ENCODE results near the gene RAB3IL1.

RAB3IL1 gene

DNA sequence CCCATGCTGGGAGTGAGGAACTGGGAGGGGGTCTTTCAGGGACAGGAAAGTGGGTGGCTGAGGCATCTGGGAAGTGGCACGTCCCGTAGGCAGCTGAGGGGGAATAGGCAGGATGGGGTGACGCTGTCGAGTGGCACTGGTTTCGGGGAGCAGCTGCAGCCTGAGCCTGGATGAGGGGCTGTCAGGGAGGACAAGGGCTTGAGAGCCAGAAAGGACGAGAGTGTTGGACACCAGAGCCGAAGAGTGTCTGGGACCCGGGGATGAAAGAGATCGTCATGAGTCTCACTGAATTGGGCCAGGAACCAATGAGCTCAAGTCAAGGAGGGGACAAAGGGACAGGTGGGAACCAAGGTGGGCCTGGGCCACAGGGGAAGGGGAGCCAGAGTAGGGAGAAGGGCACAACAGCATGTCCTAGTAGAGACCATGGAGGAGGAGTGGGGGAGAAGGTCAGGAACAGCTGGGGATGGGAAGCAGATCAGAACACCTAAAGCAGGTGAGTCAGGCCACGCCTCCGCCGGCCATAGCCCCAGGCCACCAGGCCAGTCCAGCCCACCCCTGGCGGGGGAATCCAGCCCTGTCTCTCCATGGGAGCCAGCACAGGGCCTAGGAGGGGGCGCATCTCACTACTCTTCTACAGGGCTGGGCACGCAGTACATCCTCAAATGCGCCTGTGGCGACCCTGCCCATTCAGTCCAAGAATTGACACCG, 4.2 kb downstream of the RAB3IL1 start:
- H4K91ac ChIP-seq (ENCODE audit: low read depth, low read length, poor library complexity) = no peak overlapping the region
- H3K14ac ChIP-seq (ENCODE audit: low read length) = peak overlapping the region; percentile 25
- H3K4me3 ChIP-seq (ENCODE audit: low read length in 2 of 2) = no peak overlapping the region
- peak overlapping the region; percentile 38 for H2BK120ac ChIP-seq (ENCODE audit: low read depth, low read length)
- H3K9me3 ChIP-seq (replicated peaks in 1 of 2; ENCODE audit: control insufficient read depth in 2 of 2, insufficient read depth in 1 of 2, low read depth in 1 of 2, low read length in 2 of 2) = no peaks in the 10 kb centered on the region
- H3K18ac ChIP-seq (ENCODE audit: low read length) = peak overlapping the region; percentile 3
- no peak overlapping the region for H3K4ac ChIP-seq (ENCODE audit: low read length)
- WGBS, 2 donors (ENCODE audit: extremely low coverage in 2 of 2, insufficient read length in 2 of 2, insufficient replicate concordance in 1 of 2) = no CpG with 5 or more reads among the region's 18 CpGs
- peak overlapping the region; percentile 24 for H2BK12ac ChIP-seq (ENCODE audit: low read length)
- H4K8ac ChIP-seq (ENCODE audit: low read depth, low read length) = no peak overlapping the region
- H3K79me1 ChIP-seq (ENCODE audit: low read depth, low read length) = peaks cover 1% of the 10 kb centered on the region
- H3K4me1 ChIP-seq (ENCODE audit: control insufficient read depth in 2 of 2, insufficient read depth in 1 of 2, low read depth in 1 of 2, low read length in 2 of 2) = peaks cover 6 to 7% of the 10 kb centered on the region in 2 donors
- H3K9ac ChIP-seq (ENCODE audit: low read depth, low read length, poor library complexity) = peak overlapping the region; percentile 2
- no peak overlapping the region for H2BK5ac ChIP-seq (ENCODE audit: low read length)
- H3K36me3 ChIP-seq (replicated peaks in 1 of 2; ENCODE audit: control insufficient read depth in 2 of 2, insufficient read depth in 2 of 2, low read length in 2 of 2) = no peaks in the 10 kb centered on the region
- H2AFZ ChIP-seq (ENCODE audit: low read length) = no peak overlapping the region
- no peak overlapping the region for H3K27ac ChIP-seq (replicated peaks; ENCODE audit: low read length)
- no peak overlapping the region for H3K23ac ChIP-seq (ENCODE audit: low read depth, low read length, poor library complexity)
- DNase-seq (ENCODE audit: low spot score) = no peak
- peak overlapping the region; percentile 47 for H2BK15ac ChIP-seq (ENCODE audit: low read length)
- H3K4me2 ChIP-seq (ENCODE audit: insufficient read depth, low read length, poor library complexity, severe bottlenecking) = no peak overlapping the region
- H2AK5ac ChIP-seq (ENCODE audit: low read depth, low read length) = peak overlapping the region; percentile 71
- H3K27me3 ChIP-seq (ENCODE audit: control insufficient read depth in 3 of 3, insufficient read depth in 3 of 3, low read depth in 1 of 3, low read length in 3 of 3) = peaks cover 4 to 53% (median 19%) of the 10 kb centered on the region in 3 experiments

DNA sequence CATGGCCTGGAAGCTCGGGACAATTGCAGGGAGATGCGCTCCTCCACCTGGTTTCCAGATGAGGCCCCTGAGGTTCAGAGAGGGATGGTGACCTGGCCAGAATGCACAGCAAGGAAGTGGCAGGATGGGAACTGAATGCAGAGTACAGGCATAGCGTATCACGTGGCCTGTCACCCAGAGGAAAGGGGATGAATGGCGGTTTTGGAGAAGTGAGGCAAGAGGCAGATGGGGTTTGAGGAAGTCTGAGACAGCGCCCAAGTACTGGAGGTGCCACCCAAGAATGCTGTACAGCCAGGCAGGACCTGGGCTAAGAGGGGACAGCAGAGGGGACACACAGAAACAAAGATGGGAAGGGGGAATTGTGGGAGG, 4.9 kb downstream of the RAB3IL1 start:
- no peak overlapping the region for H2BK12ac ChIP-seq (ENCODE audit: low read length)
- no peak overlapping the region for H4K91ac ChIP-seq (ENCODE audit: low read depth, low read length, poor library complexity)
- no peak overlapping the region for H3K4me2 ChIP-seq (ENCODE audit: insufficient read depth, low read length, poor library complexity, severe bottlenecking)
- H3K18ac ChIP-seq (ENCODE audit: low read length) = no peak overlapping the region
- no peaks in the 10 kb centered on the region for H3K9me3 ChIP-seq (replicated peaks in 1 of 2; ENCODE audit: control insufficient read depth in 2 of 2, insufficient read depth in 1 of 2, low read depth in 1 of 2, low read length in 2 of 2)
- H3K4me3 ChIP-seq (ENCODE audit: low read length in 2 of 2) = no peak overlapping the region
- WGBS, 2 donors (ENCODE audit: extremely low coverage in 2 of 2, insufficient read length in 2 of 2, insufficient replicate concordance in 1 of 2) = no CpG with 5 or more reads among the region's 6 CpGs
- H3K79me1 ChIP-seq (ENCODE audit: low read depth, low read length) = peaks cover 1% of the 10 kb centered on the region
- peaks cover 4 to 47% (median 13%) of the 10 kb centered on the region in 3 experiments for H3K27me3 ChIP-seq (ENCODE audit: control insufficient read depth in 3 of 3, insufficient read depth in 3 of 3, low read depth in 1 of 3, low read length in 3 of 3)
- H3K4me1 ChIP-seq (ENCODE audit: control insufficient read depth in 2 of 2, insufficient read depth in 1 of 2, low read depth in 1 of 2, low read length in 2 of 2) = peaks cover 3 to 5% of the 10 kb centered on the region in 2 donors
- no peak for DNase-seq (ENCODE audit: low spot score)
- H4K8ac ChIP-seq (ENCODE audit: low read depth, low read length) = no peak overlapping the region
- no peak overlapping the region for H3K23ac ChIP-seq (ENCODE audit: low read depth, low read length, poor library complexity)
- no peak overlapping the region for H2AK5ac ChIP-seq (ENCODE audit: low read depth, low read length)
- H2BK15ac ChIP-seq (ENCODE audit: low read length) = no peak overlapping the region
- no peak overlapping the region for H2BK120ac ChIP-seq (ENCODE audit: low read depth, low read length)
- no peak overlapping the region for H2BK5ac ChIP-seq (ENCODE audit: low read length)
- no peak overlapping the region for H3K4ac ChIP-seq (ENCODE audit: low read length)
- H3K9ac ChIP-seq (ENCODE audit: low read depth, low read length, poor library complexity) = no peak overlapping the region
- H3K27ac ChIP-seq (replicated peaks; ENCODE audit: low read length) = no peak overlapping the region
- no peak overlapping the region for H2AFZ ChIP-seq (ENCODE audit: low read length)
- H3K36me3 ChIP-seq (replicated peaks in 1 of 2; ENCODE audit: control insufficient read depth in 2 of 2, insufficient read depth in 2 of 2, low read length in 2 of 2) = no peaks in the 10 kb centered on the region
- H3K14ac ChIP-seq (ENCODE audit: low read length) = no peak overlapping the region

DNA sequence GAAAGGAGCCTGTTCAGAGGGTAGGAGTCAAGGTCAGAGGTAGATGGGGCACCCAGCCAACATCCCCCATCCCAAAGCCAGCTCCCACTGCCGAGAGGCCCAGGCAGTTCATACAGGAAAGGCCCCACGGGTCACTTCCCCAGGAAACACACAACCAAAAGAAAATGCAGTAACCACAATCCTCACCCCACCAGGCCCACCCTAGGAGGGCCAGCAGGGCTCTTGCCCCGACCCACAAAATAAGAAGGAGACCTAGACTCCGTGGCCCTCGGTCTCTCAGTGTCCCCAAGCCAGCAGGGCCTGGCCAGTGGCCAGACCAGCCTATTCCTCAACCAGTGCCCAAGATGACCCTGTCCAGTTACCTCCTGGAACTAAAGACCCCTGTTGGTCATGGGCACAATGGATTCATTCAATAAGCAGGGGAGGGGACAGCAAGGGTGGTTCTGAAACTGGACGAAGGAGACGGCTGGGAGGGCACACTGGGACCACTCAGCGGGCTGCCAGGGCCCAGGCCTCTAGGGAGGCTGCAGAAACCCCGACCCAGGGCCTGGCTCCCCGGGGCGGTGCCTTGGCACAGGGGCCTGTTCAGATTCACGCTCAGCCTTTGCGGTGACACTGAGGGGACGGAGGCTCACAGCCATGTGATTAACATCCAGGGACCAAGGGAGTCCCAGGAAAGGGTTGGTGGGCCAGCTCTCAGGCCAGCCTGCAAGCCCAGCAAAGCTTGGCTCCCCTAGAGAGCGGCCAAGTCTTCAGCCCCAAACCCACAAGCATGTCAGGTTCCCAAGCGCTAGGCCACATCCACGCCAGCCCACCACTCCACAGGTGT, 5.5 kb downstream of the RAB3IL1 start:
- H3K27ac ChIP-seq (replicated peaks; ENCODE audit: low read length) = no peak overlapping the region
- peak overlapping the region; percentile 9 for H2AK5ac ChIP-seq (ENCODE audit: low read depth, low read length)
- H3K14ac ChIP-seq (ENCODE audit: low read length) = no peak overlapping the region
- no peak overlapping the region for H3K4ac ChIP-seq (ENCODE audit: low read length)
- no peak overlapping the region for H4K91ac ChIP-seq (ENCODE audit: low read depth, low read length, poor library complexity)
- H2AFZ ChIP-seq (ENCODE audit: low read length) = no peak overlapping the region
- H3K36me3 ChIP-seq (replicated peaks in 1 of 2; ENCODE audit: control insufficient read depth in 2 of 2, insufficient read depth in 2 of 2, low read length in 2 of 2) = no peaks in the 10 kb centered on the region
- DNase-seq (ENCODE audit: low spot score) = no peak
- no peak overlapping the region for H2BK12ac ChIP-seq (ENCODE audit: low read length)
- no peak overlapping the region for H3K4me3 ChIP-seq (ENCODE audit: low read length in 2 of 2)
- no peaks in the 10 kb centered on the region for H3K79me1 ChIP-seq (ENCODE audit: low read depth, low read length)
- H4K8ac ChIP-seq (ENCODE audit: low read depth, low read length) = no peak overlapping the region
- H2BK5ac ChIP-seq (ENCODE audit: low read length) = no peak overlapping the region
- no peak overlapping the region for H2BK120ac ChIP-seq (ENCODE audit: low read depth, low read length)
- H3K4me2 ChIP-seq (ENCODE audit: insufficient read depth, low read length, poor library complexity, severe bottlenecking) = no peak overlapping the region
- WGBS, 2 donors (ENCODE audit: extremely low coverage in 2 of 2, insufficient read length in 2 of 2, insufficient replicate concordance in 1 of 2) = no CpG with 5 or more reads among the region's 17 CpGs
- no peak overlapping the region for H3K9ac ChIP-seq (ENCODE audit: low read depth, low read length, poor library complexity)
- no peaks in the 10 kb centered on the region for H3K9me3 ChIP-seq (replicated peaks in 1 of 2; ENCODE audit: control insufficient read depth in 2 of 2, insufficient read depth in 1 of 2, low read depth in 1 of 2, low read length in 2 of 2)
- peaks cover 3 to 45% (median 10%) of the 10 kb centered on the region in 3 experiments for H3K27me3 ChIP-seq (ENCODE audit: control insufficient read depth in 3 of 3, insufficient read depth in 3 of 3, low read depth in 1 of 3, low read length in 3 of 3)
- no peak overlapping the region for H3K23ac ChIP-seq (ENCODE audit: low read depth, low read length, poor library complexity)
- H3K4me1 ChIP-seq (ENCODE audit: control insufficient read depth in 2 of 2, insufficient read depth in 1 of 2, low read depth in 1 of 2, low read length in 2 of 2) = peaks cover 3 to 5% of the 10 kb centered on the region in 2 donors
- no peak overlapping the region for H3K18ac ChIP-seq (ENCODE audit: low read length)
- no peak overlapping the region for H2BK15ac ChIP-seq (ENCODE audit: low read length)

DNA sequence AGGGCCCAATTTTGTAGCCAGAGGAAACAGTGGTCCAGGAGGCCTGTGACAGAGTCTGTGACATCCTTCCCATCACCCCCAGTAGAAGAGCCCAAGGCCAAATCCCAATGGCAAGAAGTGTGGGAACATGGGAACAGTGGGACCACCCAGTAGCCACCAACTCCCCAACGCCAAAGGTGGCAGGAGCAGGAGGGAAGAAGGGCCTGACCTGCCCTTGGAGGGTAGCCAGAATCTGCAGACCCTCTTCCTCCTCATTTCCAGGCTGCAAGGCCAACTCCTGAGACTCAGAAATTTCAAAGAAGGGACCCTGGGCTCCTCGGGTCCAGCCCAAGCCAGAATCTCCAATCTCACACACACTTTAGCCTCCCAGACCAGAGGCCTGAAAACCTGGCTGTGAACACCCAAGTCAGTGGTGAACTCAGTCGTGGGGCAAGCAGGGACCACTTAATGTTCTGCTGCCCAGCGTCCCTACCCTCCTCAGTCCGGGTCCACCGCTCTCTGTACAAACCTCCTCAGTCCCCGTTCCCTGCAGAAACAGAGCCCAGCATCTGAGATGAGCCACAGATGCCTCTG, 6.2 kb downstream of the RAB3IL1 start:
- peaks cover 0 to 38% (median 3%) of the 10 kb centered on the region in 3 experiments for H3K27me3 ChIP-seq (ENCODE audit: control insufficient read depth in 3 of 3, insufficient read depth in 3 of 3, low read depth in 1 of 3, low read length in 3 of 3)
- H4K8ac ChIP-seq (ENCODE audit: low read depth, low read length) = no peak overlapping the region
- H2AFZ ChIP-seq (ENCODE audit: low read length) = no peak overlapping the region
- no peak overlapping the region for H3K4ac ChIP-seq (ENCODE audit: low read length)
- H2BK12ac ChIP-seq (ENCODE audit: low read length) = no peak overlapping the region
- no peaks in the 10 kb centered on the region for H3K79me1 ChIP-seq (ENCODE audit: low read depth, low read length)
- no peak overlapping the region for H3K23ac ChIP-seq (ENCODE audit: low read depth, low read length, poor library complexity)
- no peak overlapping the region for H3K27ac ChIP-seq (replicated peaks; ENCODE audit: low read length)
- no peak overlapping the region for H2BK120ac ChIP-seq (ENCODE audit: low read depth, low read length)
- H2BK15ac ChIP-seq (ENCODE audit: low read length) = no peak overlapping the region
- DNase-seq (ENCODE audit: low spot score) = no peak
- H3K4me1 ChIP-seq (ENCODE audit: control insufficient read depth in 2 of 2, insufficient read depth in 1 of 2, low read depth in 1 of 2, low read length in 2 of 2) = peaks cover 3 to 5% of the 10 kb centered on the region in 2 donors
- no peaks in the 10 kb centered on the region for H3K9me3 ChIP-seq (replicated peaks in 1 of 2; ENCODE audit: control insufficient read depth in 2 of 2, insufficient read depth in 1 of 2, low read depth in 1 of 2, low read length in 2 of 2)
- H2AK5ac ChIP-seq (ENCODE audit: low read depth, low read length) = no peak overlapping the region
- no peaks in the 10 kb centered on the region for H3K36me3 ChIP-seq (replicated peaks in 1 of 2; ENCODE audit: control insufficient read depth in 2 of 2, insufficient read depth in 2 of 2, low read length in 2 of 2)
- H3K14ac ChIP-seq (ENCODE audit: low read length) = no peak overlapping the region
- no peak overlapping the region for H3K18ac ChIP-seq (ENCODE audit: low read length)
- no peak overlapping the region for H4K91ac ChIP-seq (ENCODE audit: low read depth, low read length, poor library complexity)
- H3K4me2 ChIP-seq (ENCODE audit: insufficient read depth, low read length, poor library complexity, severe bottlenecking) = no peak overlapping the region
- H3K4me3 ChIP-seq (ENCODE audit: low read length in 2 of 2) = no peak overlapping the region
- H3K9ac ChIP-seq (ENCODE audit: low read depth, low read length, poor library complexity) = no peak overlapping the region
- no CpG with 5 or more reads among the region's 7 CpGs for WGBS, 2 donors (ENCODE audit: extremely low coverage in 2 of 2, insufficient read length in 2 of 2, insufficient replicate concordance in 1 of 2)
- H2BK5ac ChIP-seq (ENCODE audit: low read length) = no peak overlapping the region
